Endothelial cell (in vitro differentiated cells): Measurements from ENCODE around the gene FADS3. TPM values are rescaled to one million over a fixed set of nuclear protein-coding genes. Genes with fewer than 3 reads are reported as not detected.
A peak's percentile ranks its signal among the peaks of the same experiment; 100 is the strongest.

Experiments
- DNase-seq: peaks from one replicate; pipeline ENCODE4 v3.0.0; 2021; ENCODE audit warnings: low spot score
- H3K27ac Mint-ChIP-seq: one replicate; pipeline ENCODE4 v1.8.0; 2021; ENCODE audit warnings: mixed read lengths, inconsistent platforms; ENCODE audit not compliant: unreplicated experiment
- H3K27me3 Mint-ChIP-seq: one replicate; pipeline ENCODE4 v1.8.0; 2021; ENCODE audit warnings: mild to moderate bottlenecking, moderate library complexity, mixed read lengths, inconsistent platforms; ENCODE audit not compliant: unreplicated experiment
- H3K36me3 Mint-ChIP-seq: one replicate; pipeline ENCODE4 v1.8.0; 2021; ENCODE audit warnings: mild to moderate bottlenecking, low read depth, mixed read lengths, inconsistent platforms; ENCODE audit not compliant: unreplicated experiment
- H3K4me1 Mint-ChIP-seq: one replicate; pipeline ENCODE4 v1.8.0; 2021; ENCODE audit warnings: mild to moderate bottlenecking, mixed read lengths, inconsistent platforms; ENCODE audit not compliant: unreplicated experiment
- H3K4me3 Mint-ChIP-seq: one replicate; pipeline ENCODE4 v1.8.0; 2021; ENCODE audit warnings: mild to moderate bottlenecking, mixed read lengths, inconsistent platforms; ENCODE audit not compliant: unreplicated experiment
- H3K9me3 Mint-ChIP-seq: one replicate; pipeline ENCODE4 v1.8.0; 2021; ENCODE audit warnings: mixed read lengths, inconsistent platforms; ENCODE audit not compliant: unreplicated experiment
- CTCF ChIP-seq: fragments of 200-600 bp; sonication (generic); IDR thresholded peaks from one replicate; pipeline ENCODE4 v1.5.0; 2021; ENCODE audit warnings: antibody characterized with exemption; ENCODE audit not compliant: unreplicated experiment
- total RNA-seq: library from RNA; stranded (reverse); fragmentation: NEBNext Ultra II Directional; extraction: Animal tissue kit (Norgen Biotek cat#: 25700); gene quantifications from one replicate; pipeline ENCODE4 v1.2.1, GENCODE V29; 2021; ENCODE audit not compliant: unreplicated experiment

Gene FADS3
- total RNA-seq, 1 donor from 2014 or later, result 42.0 TPM

- DNase-seq, result no peak
- TF ChIP-seq CTCF, result no peak
- H3K9me3 Mint-ChIP-seq, result no peaks in the 10 kb centered on the region
- H3K36me3 Mint-ChIP-seq, result peaks cover 4% of the 10 kb centered on the region
- no peak overlapping the region for H3K4me3 Mint-ChIP-seq
- peaks cover 6% of the 10 kb centered on the region for H3K27me3 Mint-ChIP-seq
- no peak overlapping the region for H3K27ac Mint-ChIP-seq
- H3K4me1 Mint-ChIP-seq, result peaks cover 4% of the 10 kb centered on the region
These were observed 16.5 kb downstream of the FADS3 start for GRCh38 chr11:61874853-61875252.

GRCh38 chr11:61874377-61874809 is 17.0 kb downstream of the FADS3 start:
- Mint-ChIP-seq H3K27me3 (peaks cover 7% of the 10 kb centered on the region), H3K36me3 (peaks cover 4% of the 10 kb centered on the region), H3K4me1 (peaks cover 4% of the 10 kb centered on the region), H3K27ac (no peak overlapping the region), H3K9me3 (no peaks in the 10 kb centered on the region), H3K4me3 (no peak overlapping the region)
- no peak for DNase-seq
- no peak for TF ChIP-seq CTCF

GRCh38 chr11:61873588-61874376 is 17.6 kb downstream of the FADS3 start:
- no peak overlapping the region for H3K27ac Mint-ChIP-seq
- peaks cover 8% of the 10 kb centered on the region for H3K27me3 Mint-ChIP-seq
- peaks cover 4% of the 10 kb centered on the region for H3K36me3 Mint-ChIP-seq
- DNase-seq, result no peak
- H3K9me3 Mint-ChIP-seq, result no peaks in the 10 kb centered on the region
- TF ChIP-seq CTCF, result no peak
- no peak overlapping the region for H3K4me3 Mint-ChIP-seq
- H3K4me1 Mint-ChIP-seq, result peaks cover 4% of the 10 kb centered on the region

GRCh38 chr11:61872935-61873565 is 18.3 kb downstream of the FADS3 start:
- Mint-ChIP-seq H3K9me3 (no peaks in the 10 kb centered on the region), H3K27me3 (peaks cover 7% of the 10 kb centered on the region), H3K36me3 (peaks cover 4% of the 10 kb centered on the region), H3K27ac (no peak overlapping the region), H3K4me1 (peaks cover 4% of the 10 kb centered on the region), H3K4me3 (no peak overlapping the region)
- TF ChIP-seq CTCF, result no peak
- DNase-seq, result no peak

GRCh38 chr11:61871158-61871597 is 20.2 kb downstream of the FADS3 start:
- Mint-ChIP-seq H3K36me3 (no peaks in the 10 kb centered on the region), H3K9me3 (no peaks in the 10 kb centered on the region), H3K27ac (no peak overlapping the region), H3K27me3 (peaks cover 3% of the 10 kb centered on the region), H3K4me3 (no peak overlapping the region), H3K4me1 (peaks cover 4% of the 10 kb centered on the region)
- peak; percentile 80 for TF ChIP-seq CTCF
- peak; percentile 91 for DNase-seq
